GM11168 (cell line): ENCODE data around the gene RASSF5.

ENCODE experiments used
- in situ Hi-C: fragments of 300-500 bp; cut with MboI; formaldehyde crosslinking; loops from one replicate; pipeline ENCODE4 v1.12.0; 2022; ENCODE audit warnings: low sequenced_read_pairs; ENCODE audit not compliant: unreplicated experiment

RASSF5 gene

DNA sequence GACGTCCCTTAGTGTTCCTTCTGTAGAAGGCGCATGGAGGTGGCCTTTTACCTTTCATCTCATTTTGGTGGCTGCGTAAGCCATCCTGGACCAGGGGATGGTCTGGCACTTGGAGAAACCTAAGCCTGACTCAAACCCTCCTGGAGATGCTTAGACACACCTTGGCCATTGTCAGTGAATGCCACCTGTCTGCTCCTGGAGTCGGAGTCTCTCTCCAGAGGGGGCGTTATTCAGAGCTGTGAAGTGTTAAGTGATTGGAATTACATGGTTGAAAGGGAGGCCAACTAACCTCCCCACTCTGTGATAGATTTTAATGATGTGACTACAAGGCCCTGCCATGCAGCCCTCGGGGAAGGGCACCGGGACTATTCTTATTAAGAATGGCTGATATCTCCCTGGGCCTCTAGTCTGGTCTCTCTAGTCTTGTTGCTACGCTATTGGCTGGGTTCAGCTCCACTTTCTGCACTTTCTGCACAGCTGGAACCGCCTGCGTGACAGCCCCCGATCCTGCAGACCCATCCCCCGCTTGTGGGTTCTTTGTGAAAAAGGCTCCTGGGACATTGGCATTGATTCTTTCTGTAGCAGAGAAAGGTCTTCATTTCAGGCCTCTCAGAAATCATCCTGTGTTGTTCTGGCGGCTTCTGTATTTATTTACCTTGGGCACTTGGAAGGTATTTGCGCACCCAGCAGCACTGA is 4.2 kb downstream of the RASSF5 start:
- in situ Hi-C loops: no loop called here

- in situ Hi-C loops: no loop called here
Observed at GRCh38 chr1:206512058-206512850, 4.9 kb downstream of the RASSF5 start.

- in situ Hi-C loops: no loop called here
Observed at GRCh38 chr1:206512851-206513180, 5.5 kb downstream of the RASSF5 start.

DNA sequence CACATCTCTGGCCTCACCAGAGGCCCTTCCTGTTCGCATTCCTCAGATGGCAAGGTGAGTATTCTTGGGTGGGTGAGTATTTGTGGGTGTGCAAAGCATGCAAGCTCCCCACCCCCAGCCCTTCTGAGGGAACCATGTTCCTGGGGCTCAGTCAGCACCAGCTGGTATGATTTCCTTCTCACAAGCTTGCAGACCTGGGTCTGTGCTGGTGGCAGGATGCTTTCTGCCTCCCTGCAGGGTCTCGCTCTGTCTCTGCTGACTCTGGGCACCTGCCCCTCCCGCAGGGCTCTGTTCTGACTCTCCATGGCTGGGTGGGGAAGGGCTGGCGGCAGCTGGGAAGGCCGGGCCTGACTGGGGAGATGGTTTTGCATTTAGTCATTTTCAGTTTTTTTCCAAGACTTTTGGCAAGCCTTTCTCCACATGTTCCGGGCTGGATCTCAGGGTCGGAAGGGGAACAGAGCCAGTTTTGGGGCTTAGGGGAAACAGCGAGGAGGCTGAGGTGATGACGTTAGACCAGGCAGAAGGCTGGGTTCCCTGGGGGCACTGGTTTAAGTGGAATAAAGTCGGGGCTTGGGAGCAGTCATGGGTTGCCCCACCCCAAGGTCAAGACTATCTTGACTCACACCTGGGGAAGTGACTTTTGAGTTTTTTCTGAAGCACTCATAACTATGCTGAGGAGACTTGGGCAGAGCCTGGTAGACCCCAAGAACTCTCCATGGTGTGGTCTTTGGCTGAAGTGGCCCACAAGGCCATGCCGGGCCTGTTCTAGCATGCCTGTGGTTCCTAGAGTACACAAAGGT is 6.2 kb downstream of the RASSF5 start:
- in situ Hi-C loops: no loop called here

DNA sequence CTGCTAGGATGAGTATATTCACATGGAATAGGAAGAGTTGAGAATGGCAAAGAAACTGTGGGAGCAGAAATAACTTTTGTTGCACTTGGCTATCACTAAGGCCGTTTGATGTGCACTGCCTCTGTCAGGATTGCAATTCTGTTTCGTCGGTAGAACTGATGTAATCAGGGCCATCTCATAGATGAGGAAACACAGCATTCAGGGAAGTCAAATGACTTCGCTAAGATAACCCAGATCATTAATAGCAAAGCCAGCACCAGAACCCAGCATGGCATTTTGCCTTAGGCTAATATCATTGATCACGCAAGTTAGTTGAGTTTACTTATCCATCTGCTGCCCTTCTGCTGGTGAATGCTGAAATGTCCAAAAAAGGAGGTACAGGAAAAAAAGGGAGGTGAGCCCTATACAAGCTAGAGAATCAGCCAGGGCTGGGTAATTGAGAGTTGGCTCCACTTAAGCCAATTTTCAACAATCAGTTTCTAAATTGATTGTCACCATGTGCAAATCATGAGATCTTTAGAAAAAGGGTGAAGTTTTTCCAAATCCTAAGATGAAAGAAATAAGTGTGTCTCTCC is 7.6 kb downstream of the RASSF5 start:
- in situ Hi-C loops: no loop called here

GRCh38 chr1:206516728-206516990 is 9.3 kb downstream of the RASSF5 start:
- in situ Hi-C loops: no loop called here

DNA sequence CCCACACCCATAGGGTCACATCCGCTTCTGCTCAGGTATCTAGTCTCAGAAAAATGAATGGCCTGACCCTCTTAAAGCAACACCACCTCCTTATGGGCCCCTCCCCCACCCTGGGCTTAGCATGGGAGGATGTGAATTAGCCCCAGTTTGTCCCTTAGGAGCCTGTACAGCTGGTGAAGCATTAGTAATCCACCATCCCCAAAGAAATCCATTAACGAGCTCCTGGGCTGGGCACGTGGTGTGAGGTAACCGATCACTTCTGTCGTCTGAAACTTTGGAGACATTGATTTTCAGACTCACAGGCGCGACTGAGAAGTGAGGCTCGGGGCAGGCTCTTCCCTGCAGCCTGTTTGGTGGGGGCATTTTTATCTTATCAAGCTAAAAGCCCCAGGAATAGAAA is 10.5 kb downstream of the RASSF5 start:
- in situ Hi-C loops: no loop called here

DNA sequence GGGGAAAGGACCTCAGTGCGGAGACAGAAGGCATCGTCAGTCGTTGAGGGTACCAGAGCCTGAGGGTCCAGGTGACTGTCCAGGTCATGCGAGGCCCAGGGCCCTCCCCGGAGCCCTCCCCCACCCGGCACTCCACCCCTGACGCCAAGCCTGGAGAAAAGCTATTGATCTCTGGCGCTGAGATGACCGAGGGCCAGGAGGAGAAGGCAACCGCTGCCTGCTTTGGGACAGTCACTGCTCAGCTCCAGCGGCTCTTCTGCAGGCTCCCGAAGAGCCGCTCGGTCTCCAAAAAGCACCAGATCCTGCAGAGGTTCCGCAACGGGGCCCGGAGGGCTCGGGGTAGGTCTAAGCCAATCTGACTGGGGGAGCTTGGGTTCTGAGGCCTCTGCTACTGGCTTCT is 10.9 kb downstream of the RASSF5 start:
- in situ Hi-C loops: no loop called here

GRCh38 chr1:206518743-206519142 is 11.4 kb downstream of the RASSF5 start:
- in situ Hi-C loops: no loop called here

- in situ Hi-C loops: no loop called here
Observed at GRCh38 chr1:206521127-206521526, 13.8 kb downstream of the RASSF5 start.

DNA sequence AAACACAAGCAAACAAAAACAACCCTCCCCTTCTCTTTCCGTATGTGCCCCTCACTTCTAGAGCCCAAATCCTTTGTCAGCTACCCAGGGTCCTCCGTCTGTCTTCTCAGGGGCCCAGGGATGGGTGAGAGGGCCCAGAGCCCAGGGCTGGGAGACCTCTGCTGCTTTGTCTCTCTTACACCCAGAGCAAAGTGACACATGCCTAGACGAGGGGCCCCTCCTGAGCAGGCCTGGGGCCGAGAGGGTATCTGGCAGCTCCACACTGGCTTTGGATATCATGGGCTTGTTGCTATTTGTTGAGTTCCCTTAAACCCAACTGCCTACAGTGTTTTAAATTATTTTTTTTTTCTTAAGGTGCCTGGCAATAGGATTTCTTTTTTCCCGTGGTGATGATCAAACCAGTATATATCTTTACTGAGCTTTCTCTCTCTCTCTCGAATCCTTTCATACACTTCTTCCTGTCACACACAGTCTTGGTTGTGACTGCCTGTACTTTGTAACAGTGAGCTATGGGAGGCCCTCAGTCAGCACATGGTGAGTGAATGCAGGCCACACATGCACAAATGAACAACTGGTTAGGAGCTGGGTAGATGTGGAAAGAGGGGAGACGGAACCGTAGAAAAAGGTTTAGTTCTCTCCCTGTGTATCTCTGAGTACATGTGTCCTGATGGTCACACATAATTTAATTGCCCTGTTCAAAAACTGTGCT is 14.5 kb downstream of the RASSF5 start:
- in situ Hi-C loops: no loop called here

DNA sequence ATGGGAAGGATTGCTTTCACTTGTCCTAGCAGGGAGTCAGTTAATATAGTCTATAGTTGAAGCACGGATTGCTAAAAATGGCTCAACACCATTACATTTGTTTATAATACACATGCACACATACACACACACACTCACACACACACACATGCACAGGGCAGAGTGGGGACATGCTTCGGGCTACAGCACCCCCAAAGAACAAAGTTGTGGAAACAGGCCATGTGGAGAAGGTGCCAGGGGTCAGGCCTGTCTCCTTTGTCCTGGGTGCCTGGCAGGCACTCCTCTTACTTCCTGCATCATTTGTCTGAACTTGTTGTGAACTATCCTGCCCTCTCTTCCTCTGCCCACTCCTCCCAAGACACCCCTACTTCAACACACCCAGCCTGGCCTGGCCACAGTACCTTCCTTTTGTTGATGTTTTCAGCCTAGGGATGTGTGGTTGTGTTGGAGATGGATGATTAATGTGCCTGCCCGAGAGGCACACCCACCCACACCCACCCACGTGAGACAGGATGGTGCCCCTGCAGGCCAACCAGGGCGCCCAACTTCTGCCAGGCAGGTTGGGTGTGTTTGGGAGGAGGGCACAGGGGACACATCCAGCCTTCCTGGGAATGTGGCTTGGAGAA is 17.5 kb downstream of the RASSF5 start:
- in situ Hi-C loops: no loop called here

- in situ Hi-C loops: no loop called here
Observed at GRCh38 chr1:206526064-206526911, 19.0 kb downstream of the RASSF5 start.

DNA sequence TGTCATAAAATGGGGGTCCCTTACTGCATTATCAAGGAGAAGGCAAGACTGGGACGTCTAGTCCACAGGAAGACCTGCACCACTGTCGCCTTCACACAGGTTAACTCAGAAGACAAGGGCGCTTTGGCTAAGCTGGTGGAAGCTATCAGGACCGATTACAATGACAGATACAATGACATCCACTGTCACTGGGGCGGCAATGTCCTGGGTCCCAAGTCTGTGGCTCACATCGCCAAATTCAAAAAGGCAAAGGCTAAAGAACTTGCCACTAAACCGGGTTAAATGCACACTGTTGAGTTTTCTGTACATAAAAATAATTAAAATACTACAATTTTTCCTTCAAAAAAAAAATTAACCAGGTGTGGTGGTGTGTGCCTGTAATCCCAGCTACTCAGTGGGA is 22.1 kb downstream of the RASSF5 start:
- in situ Hi-C loops: no loop called here

- in situ Hi-C loops: loop anchor here (5.0 kb wide), 1 partner anchor 50 kb away; no protein-coding TSS in a partner anchor
Observed at GRCh38 chr1:206532368-206532767, 25.0 kb downstream of the RASSF5 start.

GRCh38 chr1:206534552-206534951 is 27.2 kb downstream of the RASSF5 start:
- in situ Hi-C loops: loop anchor here (5.0 kb wide), 1 partner anchor 48 kb away; no protein-coding TSS in a partner anchor

DNA sequence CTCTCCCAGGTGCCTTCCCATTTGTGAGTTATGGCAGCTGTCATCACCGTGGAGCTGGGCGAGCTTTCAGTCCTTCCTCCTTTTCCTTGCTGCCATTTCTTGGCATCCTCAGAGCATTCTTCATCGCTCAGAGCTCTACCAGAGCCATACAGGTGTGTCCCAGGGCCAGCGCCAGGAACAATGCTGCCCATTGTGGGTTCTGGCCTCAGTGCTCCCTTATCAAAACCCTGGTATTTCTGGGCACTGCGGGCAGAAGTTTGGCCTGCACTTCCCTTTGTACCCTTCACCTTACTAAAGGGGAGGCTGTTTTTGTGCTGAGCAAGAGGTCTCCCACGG is 28.5 kb downstream of the RASSF5 start:
- in situ Hi-C loops: no loop called here

DNA sequence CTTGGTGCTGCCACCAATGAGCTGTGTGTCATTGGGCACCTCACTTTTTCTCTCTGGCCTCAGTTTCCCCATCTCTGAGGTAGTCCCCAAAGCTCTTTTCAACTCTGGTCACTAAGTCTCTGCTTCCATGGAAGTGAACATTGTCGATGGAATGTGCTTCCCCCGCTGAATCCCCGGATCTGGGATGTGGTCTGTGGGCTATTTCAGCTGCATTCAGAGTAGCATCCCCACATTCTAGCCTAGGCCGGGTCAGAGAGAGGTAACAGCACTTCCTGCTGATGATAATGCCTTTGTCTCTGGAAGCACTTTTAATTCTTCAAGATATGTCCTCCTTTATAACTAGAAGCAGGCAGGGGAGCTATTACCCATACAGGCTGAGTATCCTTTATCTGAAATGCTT is 29.8 kb downstream of the RASSF5 start:
- in situ Hi-C loops: no loop called here

GRCh38 chr1:206538086-206538770 is 30.9 kb downstream of the RASSF5 start:
- in situ Hi-C loops: no loop called here
